Hypothalamus (tissue), 51 donors: Measurements from ENCODE around the gene WDR27.
"Not testable (repeated sequence)": the region's sequence is repeated elsewhere in the genome, so short reads cannot be mapped to it uniquely, and the experiment has no call there.

Experiments
- DNase-seq, 51 donors: peaks; one replicate each; lab custom pipeline; 2025; lab: John Stamatoyannopoulos, UW

Gene WDR27

GRCh38 chr6:169452117-169452868 is 249.5 kb downstream of the WDR27 start:
- DNase-seq: peak in 3 of 51 donors; percentile 2 to 35 (median 33)

GRCh38 chr6:169451065-169451838 is 250.6 kb downstream of the WDR27 start:
- no peak for DNase-seq

DNA sequence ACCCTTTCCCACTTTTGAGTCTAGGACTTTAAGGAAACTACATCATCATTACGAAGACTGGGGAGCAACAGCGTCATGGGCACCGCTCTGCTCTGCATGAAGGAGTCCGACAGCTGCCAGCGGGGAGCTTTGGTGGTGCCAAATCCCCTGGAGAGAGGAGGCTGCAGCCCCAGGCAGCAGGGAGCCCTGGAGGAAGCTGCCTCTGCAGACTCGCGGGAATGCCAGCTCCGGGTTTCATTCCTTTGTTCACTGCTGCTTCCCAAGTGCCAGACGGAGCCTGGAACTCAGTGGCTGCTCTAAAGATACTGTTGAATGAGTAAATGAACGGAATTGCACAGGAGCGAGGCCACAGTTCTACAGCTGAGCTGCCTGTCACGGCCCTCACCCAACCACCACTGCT is 251.7 kb downstream of the WDR27 start:
- DNase-seq: peak in 1 of 51 donors; percentile 10

- no peak for DNase-seq
These were observed 252.6 kb downstream of the WDR27 start for GRCh38 chr6:169449221-169449620.

DNA sequence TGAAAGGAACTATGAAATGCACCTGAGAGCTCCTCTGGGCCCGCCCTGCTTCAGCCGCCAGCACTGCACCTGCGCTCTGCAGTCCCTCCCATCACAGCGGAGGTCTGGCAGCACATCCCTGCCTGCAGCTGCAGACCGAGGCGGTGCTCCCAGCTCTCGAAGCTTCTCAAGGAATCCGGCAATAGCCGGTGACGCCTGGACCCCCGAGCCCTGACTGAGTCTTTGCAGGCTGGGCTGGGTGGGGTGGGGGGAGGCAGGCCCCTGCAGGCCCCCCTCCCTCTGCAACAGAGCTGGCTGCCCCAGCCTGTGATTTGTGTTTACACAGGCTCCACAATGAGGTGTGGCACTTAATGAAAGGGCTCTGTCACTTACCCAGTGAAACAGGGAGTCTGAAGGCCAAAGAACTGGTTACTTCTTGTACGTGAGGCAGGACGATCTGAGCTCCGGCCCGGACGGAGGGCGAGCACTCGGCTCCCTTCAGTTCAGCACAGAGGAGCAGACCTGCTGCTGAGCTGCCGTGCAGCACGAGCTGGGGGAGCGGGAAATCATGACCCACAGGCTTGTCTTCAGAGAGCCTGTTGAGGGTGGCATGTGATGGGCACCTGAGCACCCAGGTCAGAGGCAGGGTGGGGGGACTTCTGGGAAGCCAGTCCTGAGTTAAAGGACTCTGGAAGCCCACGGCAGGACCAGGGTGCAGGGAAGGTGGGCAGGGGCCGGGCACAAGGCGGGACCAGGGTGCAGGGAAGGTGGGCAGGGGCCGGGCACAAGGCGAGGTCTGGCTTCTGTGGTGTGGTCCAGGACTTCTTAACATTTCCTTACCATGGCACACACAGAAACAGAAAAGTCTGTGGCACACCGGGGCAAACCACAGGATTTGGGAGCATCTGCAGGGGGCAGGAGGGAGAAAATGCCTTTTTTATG is 255.9 kb downstream of the WDR27 start:
- DNase-seq: no peak

- no peak for DNase-seq
These were observed 256.6 kb downstream of the WDR27 start for GRCh38 chr6:169445227-169445626.

DNA sequence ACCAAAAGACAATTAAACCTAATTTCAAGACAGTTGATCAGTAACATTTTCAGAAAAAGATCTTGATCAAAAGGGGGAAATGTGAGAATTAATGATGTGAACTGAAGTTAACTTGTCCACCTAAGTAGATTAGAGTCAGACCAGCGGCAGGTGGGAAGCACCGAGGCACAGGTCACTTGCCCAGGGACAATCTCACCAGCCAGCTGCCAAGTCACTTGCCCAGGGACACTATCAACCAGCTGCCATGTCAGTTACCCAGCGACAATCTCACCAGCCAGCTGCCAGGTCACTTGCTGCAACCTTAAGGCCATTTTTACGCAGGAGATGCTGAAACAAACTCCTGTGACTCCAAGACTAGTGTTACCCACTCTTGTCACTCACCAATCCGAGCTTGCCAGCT is 260.5 kb downstream of the WDR27 start:
- DNase-seq: no peak

DNA sequence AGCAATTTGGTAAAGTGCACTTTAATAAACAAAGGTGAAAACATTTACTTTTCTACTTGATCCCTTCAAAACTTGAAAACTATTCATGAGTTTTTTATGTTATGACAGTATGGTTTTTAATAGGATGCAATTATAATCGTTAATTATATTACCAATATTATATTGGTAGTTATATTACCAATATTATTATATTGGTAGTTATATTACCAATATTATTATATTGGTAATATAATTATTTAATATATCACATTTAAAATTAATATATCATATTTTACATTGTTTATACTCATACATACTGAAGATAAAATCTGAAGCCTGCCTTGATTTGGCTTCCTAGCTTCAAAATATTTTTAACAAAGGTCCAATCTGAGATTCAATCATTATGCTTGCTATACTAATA is 262.1 kb downstream of the WDR27 start:
- DNase-seq: no peak

DNA sequence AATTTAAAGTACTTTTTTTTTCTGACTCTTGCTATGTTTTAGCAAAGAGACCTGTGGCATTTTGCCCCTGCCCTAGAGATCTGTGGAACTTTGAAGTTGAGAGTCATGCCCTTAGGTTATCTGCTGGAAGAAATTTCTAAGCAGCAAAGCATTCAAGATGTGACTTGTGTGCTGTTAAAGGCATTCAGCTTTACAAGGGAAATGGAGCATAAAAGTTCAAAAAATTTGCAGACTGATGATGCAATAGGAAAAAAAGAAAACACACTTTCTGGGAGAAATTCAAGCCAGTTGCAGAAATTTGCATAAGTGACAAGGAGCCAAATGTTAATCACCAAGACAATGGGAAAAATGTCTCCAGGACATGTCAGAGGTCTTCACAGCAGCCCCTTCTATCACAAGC is 267.3 kb downstream of the WDR27 start:
- DNase-seq: not testable (repeated sequence)

GRCh38 chr6:169429001-169429400 is 272.8 kb downstream of the WDR27 start:
- DNase-seq: no peak

DNA sequence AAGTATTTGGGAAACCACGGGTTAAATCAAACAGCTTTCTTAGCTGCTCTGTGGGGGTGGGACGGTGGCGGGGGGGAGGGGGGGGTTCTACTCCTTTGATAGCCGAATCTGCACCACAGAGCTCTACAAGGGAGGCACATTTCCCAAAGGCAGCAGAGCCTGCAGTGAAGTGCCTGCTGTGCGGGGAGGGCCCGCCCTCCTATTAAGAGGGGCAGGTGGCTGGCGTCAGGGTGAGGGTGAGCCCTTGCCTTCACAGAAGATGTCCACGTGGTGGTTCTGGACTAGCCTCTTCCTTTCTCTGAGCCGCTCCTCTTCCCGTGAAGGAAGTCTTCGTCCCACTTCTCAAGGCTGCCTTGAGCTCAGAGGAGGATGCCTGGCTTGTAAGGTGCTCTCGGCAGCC is 273.3 kb downstream of the WDR27 start:
- DNase-seq: no peak

DNA sequence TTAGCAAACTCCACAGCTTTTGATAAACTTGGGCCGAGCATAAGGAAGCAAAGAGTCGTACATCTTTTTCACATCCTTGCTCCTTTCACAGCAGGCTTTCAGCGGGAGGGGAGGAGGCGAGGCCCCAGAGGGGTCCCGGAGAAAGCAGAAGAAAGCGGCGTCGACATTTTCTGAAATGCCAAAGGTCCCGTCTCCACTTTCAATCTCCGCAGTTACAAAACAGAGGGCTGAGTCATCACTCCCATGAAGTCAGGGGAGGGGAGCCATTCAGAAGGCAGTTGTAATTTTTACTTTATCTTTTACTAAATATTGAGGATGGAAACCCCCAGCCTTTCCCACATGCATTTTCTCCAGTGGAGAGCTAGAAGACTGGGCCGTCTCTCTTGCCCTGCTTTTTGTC is 274.0 kb downstream of the WDR27 start:
- no peak for DNase-seq

- DNase-seq: no peak
These were observed 275.2 kb downstream of the WDR27 start for GRCh38 chr6:169426611-169427010.

- no peak for DNase-seq
These were observed 276.0 kb downstream of the WDR27 start for GRCh38 chr6:169425628-169426370.

DNA sequence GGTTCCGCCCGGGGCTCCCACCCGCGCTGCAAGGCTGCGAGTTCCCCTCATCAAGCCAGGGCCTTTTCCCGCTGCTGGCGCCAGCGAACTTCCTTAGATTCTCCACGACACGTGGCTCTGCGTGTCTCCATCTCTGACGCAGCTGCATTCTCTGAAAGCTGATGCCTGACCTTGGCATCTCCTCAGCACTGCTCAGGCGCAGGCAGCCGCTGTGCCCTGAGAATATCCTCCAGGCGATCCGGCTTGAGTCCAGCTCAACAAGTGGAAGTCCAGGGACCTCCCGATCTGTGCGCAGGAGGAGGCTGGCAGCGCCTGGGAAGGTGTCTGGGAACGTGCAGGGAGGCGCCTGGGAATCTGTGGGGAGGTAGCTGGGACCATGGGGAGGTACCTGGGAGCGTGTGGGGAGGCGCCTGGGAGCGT is 277.0 kb downstream of the WDR27 start:
- no peak for DNase-seq

DNA sequence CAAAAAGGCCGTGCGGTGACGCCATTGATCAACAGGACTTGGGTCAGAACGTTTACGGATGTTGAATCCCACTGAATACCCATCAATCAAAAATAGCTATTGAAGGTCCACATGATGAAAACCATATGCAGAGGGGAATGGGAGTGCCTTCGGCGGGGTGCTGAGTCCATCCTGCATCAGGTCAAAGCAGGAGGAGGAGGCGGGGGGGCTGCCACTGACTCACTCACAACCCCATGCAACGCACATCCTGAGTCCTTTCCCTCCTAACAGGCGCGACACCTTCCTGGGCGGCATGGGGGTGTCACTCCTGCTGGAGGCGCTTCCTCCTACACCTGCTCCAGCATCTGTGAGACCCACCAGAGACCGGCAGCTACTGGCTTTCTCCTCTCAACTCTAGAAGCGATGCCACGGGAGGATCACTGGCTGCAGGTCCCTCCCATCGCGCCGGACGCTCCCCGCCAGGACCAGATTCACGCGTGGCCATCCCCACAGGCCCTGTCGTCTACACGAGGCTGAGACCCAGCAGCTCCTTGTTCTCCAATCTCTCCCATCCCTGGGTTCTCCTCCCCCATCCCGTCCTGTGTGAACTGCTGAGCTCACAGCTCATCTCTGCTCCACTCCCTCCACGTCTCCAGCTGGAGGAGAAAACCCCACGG is 277.6 kb downstream of the WDR27 start:
- DNase-seq: no peak

DNA sequence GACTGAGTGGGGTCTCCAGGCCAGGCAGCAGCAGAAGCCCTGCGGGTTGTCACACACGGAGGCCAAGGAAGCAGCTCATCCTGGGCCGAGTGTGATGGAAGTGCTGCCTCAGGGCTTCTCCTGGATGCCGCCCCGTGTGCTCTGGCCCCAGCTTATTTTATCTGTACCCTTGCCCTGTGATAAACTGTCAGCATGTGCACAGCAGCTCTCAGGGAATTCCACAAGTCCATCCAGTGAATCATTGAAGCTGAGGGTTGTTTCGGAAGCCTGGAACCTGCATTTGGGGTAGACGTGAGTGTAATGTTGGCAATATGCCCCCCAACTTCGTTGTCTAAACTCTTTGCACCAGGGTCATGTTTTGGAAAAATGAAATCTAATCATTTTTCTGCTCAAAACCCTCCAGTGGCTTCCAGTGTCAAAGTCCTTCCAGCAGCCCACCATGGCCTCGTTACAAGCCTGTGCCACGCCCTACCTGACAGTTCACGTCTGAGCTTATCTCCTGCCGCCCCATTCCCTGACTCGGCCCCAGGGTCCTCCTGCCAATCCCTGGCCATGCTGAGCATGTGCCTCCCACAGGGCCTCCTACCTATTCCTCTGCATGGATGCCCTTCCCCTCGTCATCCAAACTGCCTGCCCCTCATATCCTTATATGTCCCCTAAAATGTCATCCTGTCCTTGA is 280.1 kb downstream of the WDR27 start:
- DNase-seq: no peak

DNA sequence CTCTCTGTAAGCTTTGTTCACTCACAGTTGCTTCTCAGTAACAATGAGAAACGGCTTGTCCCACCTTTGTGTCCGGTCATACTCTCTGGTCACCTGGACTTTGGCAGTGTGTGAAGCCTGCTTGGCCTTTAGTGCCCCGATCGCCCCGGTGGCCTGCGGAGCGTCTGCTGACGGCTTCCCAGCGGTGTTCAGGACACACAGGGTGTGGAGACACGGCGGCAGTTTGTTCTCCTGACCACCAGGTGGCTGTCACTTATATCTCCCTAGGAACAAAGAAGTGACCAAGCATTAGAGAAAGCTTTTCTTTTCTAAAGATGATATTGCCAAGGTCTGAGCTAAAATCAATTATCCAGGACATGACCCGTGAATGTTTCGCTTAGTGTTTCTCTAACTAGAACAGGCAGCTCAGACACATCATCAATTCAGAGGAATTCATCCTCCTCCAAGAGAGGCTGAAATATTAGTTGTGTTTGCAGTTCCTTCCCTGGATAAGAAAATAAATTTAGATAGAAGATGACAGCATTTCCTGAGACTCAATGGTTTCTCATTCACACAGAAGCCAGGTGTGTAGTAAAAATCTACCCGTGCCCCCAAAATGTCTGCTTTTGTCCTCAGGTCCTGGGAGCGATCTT is 280.8 kb downstream of the WDR27 start:
- DNase-seq: no peak

GRCh38 chr6:169417101-169417500 is 284.7 kb downstream of the WDR27 start:
- no peak for DNase-seq
